Measurements from ENCODE around the gene GJB3. TPM values are rescaled to one million over a fixed set of nuclear protein-coding genes. Genes with fewer than 3 reads are reported as not detected.

The GJB3 gene
- polyA plus RNA-seq, 2 of the 4 experiments (the other 2 are of a cell fraction): 0.50 to 0.76 TPM

DNA sequence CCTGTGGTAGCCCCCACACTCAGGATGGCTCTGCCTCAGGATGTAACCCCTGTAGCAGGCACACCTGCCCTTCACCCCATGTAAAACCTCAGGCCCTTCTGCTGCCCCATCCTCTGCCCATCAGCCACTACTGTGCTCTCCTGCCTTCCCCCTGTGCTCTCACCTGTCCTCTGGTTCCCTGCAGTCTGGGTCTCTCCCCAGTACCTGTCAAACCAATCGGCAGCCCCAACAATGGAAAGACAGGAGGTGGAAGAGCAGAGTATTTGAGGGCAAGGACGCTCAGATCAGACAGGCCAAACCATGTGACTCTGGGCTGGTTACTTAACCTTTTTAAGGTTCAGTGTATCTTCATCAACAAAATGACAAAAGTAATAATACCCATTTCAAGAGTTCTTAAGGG is 47.6 kb downstream of the GJB3 start:
- ChIA-PET CTCF (interaction anchor here (1.9 kb wide), 1 partner anchor 42 kb away, joined by 7 read pairs; no protein-coding TSS in a partner anchor), POLR2A (no interaction called here)
- no peak for DNase-seq (ENCODE audit: low read depth in 1 of 2, low spot score in 1 of 2)
- Histone ChIP-seq H3K27ac (no peak overlapping the region), H3K4me1 (no peaks in the 10 kb centered on the region), H3K4me3 (no peak overlapping the region), H3K9me3 (no peaks in the 10 kb centered on the region), H3K4me2 (no peak overlapping the region)
- no peak for FAIRE-seq
- TF ChIP-seq ZC3H11A (IDR thresholded peaks at IDR 0.05): no peak
- TF ChIP-seq, protein P1, sequence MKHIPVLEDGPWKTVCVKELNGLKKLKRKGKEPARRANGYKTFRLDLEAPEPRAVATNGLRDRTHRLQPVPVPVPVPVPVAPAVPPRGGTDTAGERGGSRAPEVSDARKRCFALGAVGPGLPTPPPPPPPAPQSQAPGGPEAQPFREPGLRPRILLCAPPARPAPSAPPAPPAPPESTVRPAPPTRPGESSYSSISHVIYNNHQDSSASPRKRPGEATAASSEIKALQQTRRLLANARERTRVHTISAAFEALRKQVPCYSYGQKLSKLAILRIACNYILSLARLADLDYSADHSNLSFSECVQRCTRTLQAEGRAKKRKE (CRISPR knock-in tag; IDR thresholded peaks at IDR 0.05; ENCODE audit: low read depth): no peak
- TF ChIP-seq REST (IDR thresholded peaks at IDR 0.05): no peak
- no peak for TF ChIP-seq RFX5 (IDR thresholded peaks at IDR 0.05)
- TF ChIP-seq ESRRA (IDR thresholded peaks at IDR 0.05; ENCODE audit: borderline replicate concordance, low read length): no peak
- TF ChIP-seq ZFP36 (IDR thresholded peaks at IDR 0.05; ENCODE audit: borderline replicate concordance, partially characterized antibody): no peak
- WGBS (ENCODE audit: missing lambda C conversion rate): 25% methylated on average over 2 of the region's 2 CpGs
- ATAC-seq: no peak

DNA sequence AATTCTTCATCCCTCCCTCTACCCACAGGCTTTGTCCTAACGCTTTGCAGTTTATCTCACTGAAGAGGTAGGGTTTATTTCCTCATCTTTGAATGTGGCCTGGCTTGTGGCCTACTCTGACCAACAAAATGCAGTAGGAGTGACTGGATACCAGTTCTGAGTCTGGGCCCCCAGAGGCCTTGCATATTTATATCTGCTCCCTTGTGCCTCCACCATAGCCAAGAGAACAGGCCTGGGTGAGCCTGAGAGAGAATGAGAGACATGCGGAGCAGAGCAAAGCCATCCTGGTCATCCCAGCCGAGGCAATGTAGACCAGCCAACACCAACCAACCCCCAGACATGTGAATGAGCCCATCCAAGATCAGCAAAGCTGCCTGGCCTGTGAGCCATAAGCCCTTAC is 48.2 kb downstream of the GJB3 start:
- ChIA-PET CTCF (interaction anchor here (1.9 kb wide), 1 partner anchor 43 kb away, joined by 7 read pairs; no protein-coding TSS in a partner anchor), POLR2A (no interaction called here)
- TF ChIP-seq HEYL (CRISPR knock-in tag; IDR thresholded peaks at IDR 0.05) (no peak), FOXS1 (CRISPR knock-in tag; IDR thresholded peaks at IDR 0.05) (no peak), JUNB (IDR thresholded peaks at IDR 0.05) (no peak), NFE2L2 (conservative IDR thresholded peaks at IDR 0.05; ENCODE audit: low read length) (no peak), CHD4 (IDR thresholded peaks at IDR 0.05; ENCODE audit: borderline replicate concordance) (no peak), ZSCAN20 (CRISPR knock-in tag; IDR thresholded peaks at IDR 0.05) (no peak), TP53 (CRISPR knock-in tag; IDR thresholded peaks at IDR 0.05) (no peak), PBX3 (IDR thresholded peaks at IDR 0.05) (no peak), HDAC2 (IDR thresholded peaks at IDR 0.05) (no peak), KDM1A (IDR thresholded peaks at IDR 0.05; ENCODE audit: low read depth) (no peak), ZNF302 (CRISPR knock-in tag; IDR thresholded peaks at IDR 0.05) (no peak), FOSL2 (IDR thresholded peaks at IDR 0.05) (no peak), FOSL2 (CRISPR knock-in tag; IDR thresholded peaks at IDR 0.05) (no peak), KDM5A (IDR thresholded peaks at IDR 0.05) (no peak), EHMT2 (IDR thresholded peaks at IDR 0.05; ENCODE audit: low read depth) (no peak), EHF (CRISPR knock-in tag; IDR thresholded peaks at IDR 0.05) (no peak), POLR2AphosphoS2 (conservative IDR thresholded peaks at IDR 0.05; ENCODE audit: low read length) (no peak), CBX2 (IDR thresholded peaks at IDR 0.05; ENCODE audit: borderline replicate concordance, low read depth) (no peak)
- TF ChIP-seq, protein P2, sequence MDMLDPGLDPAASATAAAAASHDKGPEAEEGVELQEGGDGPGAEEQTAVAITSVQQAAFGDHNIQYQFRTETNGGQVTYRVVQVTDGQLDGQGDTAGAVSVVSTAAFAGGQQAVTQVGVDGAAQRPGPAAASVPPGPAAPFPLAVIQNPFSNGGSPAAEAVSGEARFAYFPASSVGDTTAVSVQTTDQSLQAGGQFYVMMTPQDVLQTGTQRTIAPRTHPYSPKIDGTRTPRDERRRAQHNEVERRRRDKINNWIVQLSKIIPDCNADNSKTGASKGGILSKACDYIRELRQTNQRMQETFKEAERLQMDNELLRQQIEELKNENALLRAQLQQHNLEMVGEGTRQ (IDR thresholded peaks at IDR 0.05): no peak
- TF ChIP-seq, protein P1 (CRISPR knock-in tag; IDR thresholded peaks at IDR 0.05; ENCODE audit: low read depth): no peak
- TF ChIP-seq, protein P3, sequence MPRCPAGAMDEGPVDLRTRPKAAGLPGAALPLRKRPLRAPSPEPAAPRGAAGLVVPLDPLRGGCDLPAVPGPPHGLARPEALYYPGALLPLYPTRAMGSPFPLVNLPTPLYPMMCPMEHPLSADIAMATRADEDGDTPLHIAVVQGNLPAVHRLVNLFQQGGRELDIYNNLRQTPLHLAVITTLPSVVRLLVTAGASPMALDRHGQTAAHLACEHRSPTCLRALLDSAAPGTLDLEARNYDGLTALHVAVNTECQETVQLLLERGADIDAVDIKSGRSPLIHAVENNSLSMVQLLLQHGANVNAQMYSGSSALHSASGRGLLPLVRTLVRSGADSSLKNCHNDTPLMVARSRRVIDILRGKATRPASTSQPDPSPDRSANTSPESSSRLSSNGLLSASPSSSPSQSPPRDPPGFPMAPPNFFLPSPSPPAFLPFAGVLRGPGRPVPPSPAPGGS (IDR thresholded peaks at IDR 0.05): no peak
- 73% methylated on average over 3 of the region's 3 CpGs for WGBS (ENCODE audit: missing lambda C conversion rate)
- H3K4me2 ChIP-seq: no peak overlapping the region
- no peaks in the 10 kb centered on the region for H3K9me3 ChIP-seq
- ATAC-seq (no peak), FAIRE-seq (no peak), DNase-seq (ENCODE audit: low read depth in 1 of 2, low spot score in 1 of 2) (no peak)
- H3K4me3 ChIP-seq: no peak overlapping the region
- H3K27ac ChIP-seq: no peak overlapping the region
- H3K4me1 ChIP-seq: no peaks in the 10 kb centered on the region
